Astrocyte (in vitro differentiated cells and primary cell): ENCODE results near the gene TFF3. TPM values are rescaled to one million over a fixed set of nuclear protein-coding genes. Genes with fewer than 3 reads are reported as not detected.

ENCODE experiments used
- DNase-seq: peaks from one replicate; pipeline ENCODE4 v3.0.0-alpha.2; 2010; ENCODE audit warnings: low read depth
- FAIRE-seq: peaks from 2 replicates; lab custom pipeline; 2011; peaks lifted over from hg19 to GRCh38; lab: Jason Lieb, UNC
- H2AFZ ChIP-seq: 2 replicates; pipeline ENCODE4 v1.6.0; 2012; ENCODE audit warnings: low read depth, low read length, inconsistent platforms
- H3K27ac ChIP-seq: 2 replicates; pipeline ENCODE4 v1.5.1; 2011; ENCODE audit warnings: low read depth, low read length, inconsistent platforms
- H3K27me3 ChIP-seq: 2 replicates; pipeline ENCODE4 v1.6.0; 2011; ENCODE audit warnings: low read length, inconsistent platforms; ENCODE audit not compliant: insufficient read depth
- H3K36me3 ChIP-seq: 2 replicates; pipeline ENCODE4 v1.5.1; 2011; ENCODE audit warnings: low read length, inconsistent platforms; ENCODE audit not compliant: insufficient read depth
- H3K4me1 ChIP-seq: 2 replicates; pipeline ENCODE4 v1.5.1; 2011; ENCODE audit warnings: low read length, inconsistent platforms; ENCODE audit not compliant: insufficient read depth
- H3K4me2 ChIP-seq: 2 replicates; pipeline ENCODE4 v1.6.0; 2012; ENCODE audit warnings: low read length, inconsistent platforms
- H3K4me3 ChIP-seq: 2 replicates; pipeline ENCODE4 v1.5.1; 2011; ENCODE audit warnings: low read depth, mild to moderate bottlenecking, low read length, inconsistent platforms; ENCODE audit not compliant: insufficient read depth
- H3K79me2 ChIP-seq: 2 replicates; pipeline ENCODE4 v1.6.0; 2012; ENCODE audit warnings: mild to moderate bottlenecking, low read length, inconsistent platforms; ENCODE audit not compliant: insufficient read depth
- H3K9ac ChIP-seq: 2 replicates; pipeline ENCODE4 v1.6.0; 2012; ENCODE audit warnings: mild to moderate bottlenecking, low read length, inconsistent platforms
- H3K9me3 ChIP-seq: 2 replicates; pipeline ENCODE4 v1.5.1; 2012; ENCODE audit warnings: low read depth, mild to moderate bottlenecking, low read length, inconsistent platforms; ENCODE audit not compliant: insufficient read depth
- H4K20me1 ChIP-seq: 2 replicates; pipeline ENCODE4 v1.6.0; 2012; ENCODE audit warnings: low read length, inconsistent platforms; ENCODE audit not compliant: insufficient read depth
- H3K27ac Mint-ChIP-seq: one replicate; pipeline ENCODE4 v1.8.0; 2021; ENCODE audit warnings: mild to moderate bottlenecking, mixed read lengths; ENCODE audit not compliant: unreplicated experiment
- H3K27me3 Mint-ChIP-seq: one replicate; pipeline ENCODE4 v1.8.0; 2021; ENCODE audit warnings: low read depth, mixed read lengths; ENCODE audit not compliant: unreplicated experiment
- H3K36me3 Mint-ChIP-seq: one replicate; pipeline ENCODE4 v1.8.0; 2021; ENCODE audit warnings: low read depth, mixed read lengths; ENCODE audit not compliant: unreplicated experiment
- H3K4me1 Mint-ChIP-seq: one replicate; pipeline ENCODE4 v1.8.0; 2021; ENCODE audit warnings: low read depth, mixed read lengths; ENCODE audit not compliant: unreplicated experiment
- H3K4me3 Mint-ChIP-seq: one replicate; pipeline ENCODE4 v1.8.0; 2021; ENCODE audit warnings: mild to moderate bottlenecking, moderate library complexity, mixed read lengths; ENCODE audit not compliant: unreplicated experiment
- H3K9me3 Mint-ChIP-seq: one replicate; pipeline ENCODE4 v1.8.0; 2021; ENCODE audit warnings: mild to moderate bottlenecking, mixed read lengths; ENCODE audit not compliant: unreplicated experiment
- CTCF ChIP-seq: IDR thresholded peaks from 2 replicates; pipeline ENCODE4 v1.5.1; 2011; ENCODE audit warnings: low read depth, mild to moderate bottlenecking, inconsistent platforms, low read length, moderate library complexity; ENCODE audit not compliant: insufficient read depth
- EZH2 ChIP-seq: IDR thresholded peaks from 2 replicates; pipeline ENCODE4 v1.6.1; 2012; ENCODE audit warnings: mild to moderate bottlenecking, low read length, inconsistent platforms; ENCODE audit not compliant: insufficient read depth
- total RNA-seq: library from RNA; stranded (reverse); gene quantifications from 2 replicates; pipeline ENCODE4 v1.2.1, GENCODE V29; 2021

The TFF3 gene
- total RNA-seq, 1 donor from 2014 or later = not detected

GRCh38 chr21:42279341-42279871 lies 35.8 kb downstream of the TFF3 start:
- H3K4me1 ChIP-seq = peaks cover 3% of the 10 kb centered on the region
- Mint-ChIP-seq H3K4me3 (no peak overlapping the region), H3K9me3 (no peaks in the 10 kb centered on the region), H3K27ac (no peak overlapping the region), H3K36me3 (no peaks in the 10 kb centered on the region), H3K27me3 (peaks cover 28% of the 10 kb centered on the region), H3K4me1 (peaks cover 4% of the 10 kb centered on the region)
- H3K4me2 ChIP-seq = no peak overlapping the region
- no peaks in the 10 kb centered on the region for H3K36me3 ChIP-seq
- H3K4me3 ChIP-seq = no peak overlapping the region
- no peak for TF ChIP-seq CTCF
- no peak for TF ChIP-seq EZH2
- H2AFZ ChIP-seq = no peak overlapping the region
- FAIRE-seq (no peak), DNase-seq (no peak)
- no peaks in the 10 kb centered on the region for H3K9me3 ChIP-seq
- no peak overlapping the region for H3K27ac ChIP-seq
- no peaks in the 10 kb centered on the region for H4K20me1 ChIP-seq
- H3K79me2 ChIP-seq = no peaks in the 10 kb centered on the region
- H3K9ac ChIP-seq = no peak overlapping the region
- H3K27me3 ChIP-seq = no peaks in the 10 kb centered on the region

- Histone ChIP-seq H3K9me3 (no peaks in the 10 kb centered on the region), H3K27me3 (no peaks in the 10 kb centered on the region), H3K79me2 (no peaks in the 10 kb centered on the region), H3K4me2 (no peak overlapping the region), H3K27ac (no peak overlapping the region), H3K36me3 (no peaks in the 10 kb centered on the region), H4K20me1 (no peaks in the 10 kb centered on the region), H3K4me3 (no peak overlapping the region), H3K4me1 (peaks cover 3% of the 10 kb centered on the region), H2AFZ (no peak overlapping the region), H3K9ac (no peak overlapping the region)
- Mint-ChIP-seq H3K36me3 (no peaks in the 10 kb centered on the region), H3K9me3 (no peaks in the 10 kb centered on the region), H3K4me1 (peaks cover 4% of the 10 kb centered on the region), H3K27me3 (peaks cover 28% of the 10 kb centered on the region), H3K4me3 (no peak overlapping the region), H3K27ac (no peak overlapping the region)
- DNase-seq (no peak), FAIRE-seq (no peak)
- TF ChIP-seq EZH2 (no peak), CTCF (no peak)
These were observed 36.6 kb downstream of the TFF3 start for GRCh38 chr21:42278451-42279149.

- no peak for FAIRE-seq
These were observed 37.6 kb downstream of the TFF3 start for GRCh38 chr21:42277593-42277992.

More at GRCh38 chr21:42277593-42277992, 37.6 kb downstream of the TFF3 start:
- Histone ChIP-seq H3K27ac (no peak overlapping the region), H3K4me1 (peaks cover 3% of the 10 kb centered on the region), H3K79me2 (no peaks in the 10 kb centered on the region), H4K20me1 (no peaks in the 10 kb centered on the region), H2AFZ (no peak overlapping the region), H3K36me3 (no peaks in the 10 kb centered on the region), H3K4me3 (no peak overlapping the region), H3K9ac (no peak overlapping the region), H3K4me2 (no peak overlapping the region), H3K27me3 (no peaks in the 10 kb centered on the region), H3K9me3 (no peaks in the 10 kb centered on the region)
- Mint-ChIP-seq H3K9me3 (no peaks in the 10 kb centered on the region), H3K4me3 (no peak overlapping the region), H3K27ac (no peak overlapping the region), H3K36me3 (no peaks in the 10 kb centered on the region), H3K4me1 (peaks cover 4% of the 10 kb centered on the region), H3K27me3 (peaks cover 22% of the 10 kb centered on the region)
- DNase-seq = peak; percentile 16
- TF ChIP-seq EZH2 (no peak), CTCF (no peak)
